Activated CD4-positive, CD25-positive, alpha-beta regulatory T cell treated with anti-CD3 and anti-CD28 coated beads, Interleukin-2, amount 50 U/mL, for 16 hours (primary cell): ENCODE results near the gene PARP6.

Source experiments
- DNase-seq: peaks from one replicate; pipeline ENCODE4 v3.0.0-alpha.2; 2020; ENCODE audit warnings: low read depth, low spot score

Gene PARP6

GRCh38 chr15:72200395-72201237 is 71.7 kb downstream of the PARP6 start:
- no peak for DNase-seq

GRCh38 chr15:72199721-72200212 is 72.6 kb downstream of the PARP6 start:
- peak; percentile 45 for DNase-seq

- no peak for DNase-seq
Measured at GRCh38 chr15:72199205-72199515, 73.2 kb downstream of the PARP6 start.

- DNase-seq = no peak
Measured at GRCh38 chr15:72198356-72199204, 73.8 kb downstream of the PARP6 start.

GRCh38 chr15:72197460-72198355 is 74.6 kb downstream of the PARP6 start, which contains the start of gene GRAMD2A:
Gene GRAMD2A (minus strand): TSS chr15:72197787.
- DNase-seq = no peak

- DNase-seq = no peak
Measured at GRCh38 chr15:72197041-72197459, 75.3 kb downstream of the PARP6 start.

- DNase-seq = no peak
Measured at GRCh38 chr15:72196409-72197040, 75.8 kb downstream of the PARP6 start.

- DNase-seq = no peak
Measured at GRCh38 chr15:72195101-72195511, 77.2 kb downstream of the PARP6 start.

GRCh38 chr15:72193836-72194396 is 78.4 kb downstream of the PARP6 start:
- no peak for DNase-seq

- no peak for DNase-seq
Measured at GRCh38 chr15:72192416-72192815, 79.9 kb downstream of the PARP6 start.
